Measurements from ENCODE around the gene DCANP1.

DCANP1 gene

GRCh38 chr5:135460246-135461033 lies 13.3 kb upstream of the DCANP1 start:
- TF ChIP-seq GABPA (IDR thresholded peaks at IDR 0.05; ENCODE audit: low read depth): no peak
- TF ChIP-seq SPI1 (IDR thresholded peaks at IDR 0.05; ENCODE audit: borderline replicate concordance, low read depth): no peak
- TF ChIP-seq POLR2AphosphoS5 (IDR thresholded peaks at IDR 0.05; ENCODE audit: low read depth): no peak
- no peak for TF ChIP-seq CTCF (IDR thresholded peaks at IDR 0.05; ENCODE audit: insufficient read depth, low read length)
- no peak for TF ChIP-seq REST (IDR thresholded peaks at IDR 0.05; ENCODE audit: insufficient replicate concordance, low read depth)
- Histone ChIP-seq H3K27me3 (ENCODE audit: insufficient read depth, poor library complexity, severe bottlenecking) (no peaks in the 10 kb centered on the region), H3K4me3 (replicated peaks; ENCODE audit: insufficient read depth, low read length) (no peak overlapping the region), H3K27ac (replicated peaks) (no peak overlapping the region)
- no peak for DNase-seq (ENCODE audit: low read depth in 1 of 2, low spot score in 1 of 2)

DNA sequence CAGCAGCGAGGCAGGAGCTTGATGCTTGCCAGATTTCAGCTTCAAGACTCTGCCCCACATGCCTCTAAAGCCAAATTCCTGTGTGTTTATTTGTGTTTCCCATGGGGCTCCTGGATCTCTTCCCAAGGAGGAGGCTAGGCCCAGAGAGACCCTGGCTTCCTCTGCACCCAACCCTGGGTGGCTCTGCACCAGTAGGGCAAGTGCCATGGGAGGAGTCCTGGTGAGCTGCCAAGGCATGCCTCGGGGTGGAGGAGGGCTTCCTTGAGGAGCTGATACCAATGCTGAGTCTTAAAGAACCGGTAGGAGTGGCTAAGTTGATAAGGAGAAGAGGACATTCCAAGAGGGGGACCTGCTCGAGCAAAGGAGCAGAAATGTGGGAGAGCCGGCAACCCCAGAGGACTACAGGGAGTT lies 11.8 kb upstream of the DCANP1 start:
- H3K27ac ChIP-seq (replicated peaks): no peak overlapping the region
- DNase-seq (ENCODE audit: low read depth in 1 of 2, low spot score in 1 of 2): no peak
- H3K4me3 ChIP-seq (replicated peaks; ENCODE audit: insufficient read depth, low read length): no peak overlapping the region
- TF ChIP-seq SPI1 (IDR thresholded peaks at IDR 0.05; ENCODE audit: borderline replicate concordance, low read depth): no peak
- no peak for TF ChIP-seq GABPA (IDR thresholded peaks at IDR 0.05; ENCODE audit: low read depth)
- no peak for TF ChIP-seq CTCF (IDR thresholded peaks at IDR 0.05; ENCODE audit: insufficient read depth, low read length)
- no peak for TF ChIP-seq REST (IDR thresholded peaks at IDR 0.05; ENCODE audit: insufficient replicate concordance, low read depth)
- no peak for TF ChIP-seq POLR2AphosphoS5 (IDR thresholded peaks at IDR 0.05; ENCODE audit: low read depth)
- no peaks in the 10 kb centered on the region for H3K27me3 ChIP-seq (ENCODE audit: insufficient read depth, poor library complexity, severe bottlenecking)

DNA sequence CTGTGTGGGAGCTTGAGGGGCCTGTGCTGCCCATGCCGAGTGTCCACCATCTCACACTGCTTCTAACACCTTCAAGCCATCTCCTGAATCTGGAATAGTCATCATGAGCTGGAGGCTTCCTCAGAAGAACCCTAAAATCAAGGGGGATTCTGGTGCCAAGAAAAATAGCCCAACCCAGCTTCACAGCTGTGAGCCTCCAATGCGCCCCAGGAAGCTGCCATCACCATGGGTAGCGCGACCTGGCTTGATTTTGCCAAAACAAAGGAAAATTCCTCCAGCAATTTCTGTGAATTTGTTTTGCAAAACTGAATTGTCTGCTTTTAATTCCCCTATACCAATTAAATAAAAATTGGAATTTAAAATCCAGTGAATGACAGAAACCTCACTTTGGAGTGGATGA lies 11.2 kb upstream of the DCANP1 start:
- Histone ChIP-seq H3K4me3 (replicated peaks; ENCODE audit: insufficient read depth, low read length) (no peak overlapping the region), H3K27ac (replicated peaks) (no peak overlapping the region), H3K27me3 (ENCODE audit: insufficient read depth, poor library complexity, severe bottlenecking) (no peaks in the 10 kb centered on the region)
- TF ChIP-seq POLR2AphosphoS5 (IDR thresholded peaks at IDR 0.05; ENCODE audit: low read depth): no peak
- TF ChIP-seq SPI1 (IDR thresholded peaks at IDR 0.05; ENCODE audit: borderline replicate concordance, low read depth): no peak
- no peak for TF ChIP-seq REST (IDR thresholded peaks at IDR 0.05; ENCODE audit: insufficient replicate concordance, low read depth)
- no peak for TF ChIP-seq CTCF (IDR thresholded peaks at IDR 0.05; ENCODE audit: insufficient read depth, low read length)
- TF ChIP-seq GABPA (IDR thresholded peaks at IDR 0.05; ENCODE audit: low read depth): no peak
- no peak for DNase-seq (ENCODE audit: low read depth in 1 of 2, low spot score in 1 of 2)

Measured in HL-60 (cell line).